HG03432 (cell line): ENCODE measurements around the gene TCF25.
"Not testable (repeated sequence)": the region's sequence is repeated elsewhere in the genome, so short reads cannot be mapped to it uniquely, and the experiment has no call there.

ENCODE experiments used
- ATAC-seq: cut with Tn5 transposase; IDR thresholded peaks from one replicate; pipeline ENCODE4 v1.9.1; 2021; ENCODE audit warnings: mild to moderate bottlenecking, moderate library complexity; ENCODE audit not compliant: unreplicated experiment

TCF25 gene

DNA sequence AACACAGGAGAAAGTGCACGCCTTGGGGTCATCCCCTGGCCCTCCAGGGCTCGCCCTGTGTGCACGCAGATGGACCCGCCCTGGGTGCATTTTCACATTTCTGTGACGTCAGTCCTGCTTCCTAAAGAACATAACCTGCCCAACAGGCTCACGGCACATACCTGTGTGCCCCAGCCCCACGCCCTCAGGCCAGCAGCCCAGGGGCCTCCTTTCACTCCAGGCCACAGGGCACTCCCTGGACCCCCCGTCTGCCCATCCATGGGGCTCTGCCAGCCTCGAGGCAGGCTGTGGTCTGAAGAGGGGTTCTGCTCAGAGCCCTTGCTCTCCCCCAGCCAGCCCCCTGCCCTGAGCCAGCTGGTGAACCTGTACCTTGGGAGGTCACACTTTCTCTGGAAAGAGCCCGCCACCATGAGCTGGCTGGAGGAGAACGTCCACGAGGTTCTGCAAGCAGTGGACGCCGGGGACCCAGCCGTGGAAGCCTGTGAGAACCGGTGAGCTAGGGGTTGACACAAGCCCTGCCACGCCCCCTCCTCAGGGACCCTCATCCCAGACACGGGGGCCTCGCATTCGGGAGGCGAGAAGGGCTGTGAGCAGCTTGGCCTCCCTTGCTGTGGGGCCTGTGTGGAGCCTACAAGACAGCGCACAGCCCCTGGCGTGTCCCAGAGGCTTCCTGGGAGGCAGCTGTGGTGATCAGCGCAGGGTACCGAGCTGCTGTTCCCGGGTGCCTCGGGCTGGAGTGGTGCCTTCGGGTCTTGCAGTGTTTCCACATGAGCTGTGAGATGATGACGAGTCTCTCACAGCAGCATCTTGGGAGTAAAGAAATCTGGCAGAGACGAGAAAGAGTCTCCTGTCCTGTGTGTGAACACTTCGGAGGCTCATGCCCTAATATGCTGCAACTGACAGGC is 31.5 kb downstream of the TCF25 start:
- no peak for ATAC-seq

DNA sequence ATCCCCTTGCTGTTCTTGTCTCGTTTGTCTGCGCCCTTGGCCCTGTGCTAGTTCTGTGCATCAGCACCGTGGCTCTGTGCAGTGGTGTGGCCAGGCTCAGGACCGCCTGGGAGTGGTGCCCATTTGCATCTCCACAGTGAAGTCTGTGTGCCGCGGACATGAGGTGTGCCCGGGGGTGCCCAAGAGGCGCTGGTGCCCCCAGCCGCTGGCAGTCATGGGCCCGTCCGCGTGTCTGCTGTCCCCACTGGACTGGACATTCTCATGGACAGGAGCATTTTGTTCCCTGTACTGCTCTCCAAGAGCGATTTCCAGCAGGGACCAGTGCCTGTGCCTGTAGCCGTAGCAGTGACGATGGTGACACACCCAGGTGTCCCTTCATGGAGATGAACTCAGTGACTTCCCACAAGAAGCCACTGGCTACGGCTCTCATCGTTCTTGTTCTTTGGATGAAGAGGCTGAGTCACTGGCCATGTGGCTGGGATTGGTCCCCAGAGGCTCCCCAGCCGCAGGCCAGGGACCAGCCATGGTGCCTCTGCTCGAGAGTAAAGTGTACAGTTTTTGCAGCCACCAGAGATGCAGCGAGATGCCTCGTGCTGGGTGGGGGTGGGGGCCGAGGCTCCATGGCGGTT is 32.2 kb downstream of the TCF25 start:
- ATAC-seq, result no peak

DNA sequence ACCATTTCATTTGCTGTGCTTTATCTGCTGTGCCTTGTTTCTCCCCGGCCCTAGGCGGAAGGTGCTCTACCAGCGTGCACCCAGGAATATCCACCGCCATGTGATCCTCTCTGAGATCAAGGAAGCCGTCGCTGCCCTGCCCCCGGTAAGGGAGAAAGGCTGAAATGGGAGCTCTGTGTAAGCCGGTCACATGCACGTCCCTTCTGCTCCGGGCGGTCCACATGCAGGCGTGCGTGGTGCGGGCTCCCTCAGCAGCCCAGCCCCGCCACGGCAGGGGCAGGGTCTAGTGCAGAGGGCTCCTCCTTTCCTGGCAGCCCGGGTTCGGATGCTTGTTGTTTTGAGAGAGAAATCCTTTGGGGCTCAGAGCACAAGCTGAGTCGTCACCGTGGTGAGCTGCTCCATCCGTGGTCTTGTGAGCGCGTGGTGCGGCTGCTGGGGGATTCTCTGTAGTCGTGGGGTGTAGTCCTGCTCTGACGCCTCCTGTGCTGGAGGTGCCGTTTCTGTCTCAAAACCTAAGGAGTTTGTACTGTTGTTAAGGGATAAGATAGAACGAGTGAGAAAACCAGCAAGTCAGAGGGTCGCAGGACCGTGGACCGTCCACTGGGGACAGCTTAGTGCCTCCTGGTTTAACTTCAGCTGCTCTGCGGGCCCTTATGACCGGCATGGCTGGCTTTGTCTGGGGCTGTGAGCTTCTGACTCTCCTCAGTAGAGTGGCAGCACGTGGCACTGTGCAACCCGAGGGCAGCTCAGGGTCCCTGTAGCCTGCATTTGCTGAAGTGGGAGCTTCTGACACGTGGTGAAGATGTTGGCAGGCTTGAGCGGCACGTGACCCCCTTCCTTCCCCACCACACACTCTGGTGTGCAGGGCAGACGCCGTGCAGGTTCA is 33.0 kb downstream of the TCF25 start:
- no peak for ATAC-seq

DNA sequence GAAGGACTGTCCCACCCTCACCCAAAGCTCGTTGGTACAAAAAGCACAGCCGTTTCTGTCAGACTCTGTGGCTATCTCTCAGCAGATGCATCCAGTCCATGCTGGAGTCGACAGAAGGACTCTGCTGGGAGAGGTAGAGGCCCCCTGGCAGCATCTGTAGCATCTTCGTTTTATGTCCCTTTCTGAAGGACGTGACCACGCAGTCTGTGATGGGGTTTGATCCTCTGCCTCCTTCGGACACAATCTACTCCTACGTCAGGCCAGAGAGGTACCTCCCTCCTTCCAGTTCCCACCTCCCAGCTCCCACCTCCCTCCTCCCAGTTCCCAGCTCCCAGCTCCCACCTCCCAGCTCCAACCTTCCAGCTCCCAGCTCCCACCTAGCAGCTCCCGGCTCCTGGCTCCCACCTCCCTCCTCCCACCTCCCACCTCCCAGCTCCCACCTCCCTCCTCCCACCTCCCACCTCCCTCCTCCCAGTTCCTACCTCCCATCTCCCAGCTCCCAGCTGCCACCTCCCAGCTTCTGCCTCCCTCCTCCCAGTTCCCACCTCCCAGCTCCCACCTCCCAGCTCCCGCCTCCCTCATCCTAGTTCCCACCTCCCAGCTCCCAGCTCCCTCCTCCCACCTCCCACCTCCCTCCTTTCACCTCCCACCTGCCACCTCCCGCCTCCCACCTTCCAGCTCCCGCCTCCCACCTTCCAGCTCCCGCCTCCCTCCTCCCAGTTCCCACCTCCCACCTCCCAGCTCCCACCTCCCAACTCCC is 33.8 kb downstream of the TCF25 start:
- ATAC-seq, result no peak

DNA sequence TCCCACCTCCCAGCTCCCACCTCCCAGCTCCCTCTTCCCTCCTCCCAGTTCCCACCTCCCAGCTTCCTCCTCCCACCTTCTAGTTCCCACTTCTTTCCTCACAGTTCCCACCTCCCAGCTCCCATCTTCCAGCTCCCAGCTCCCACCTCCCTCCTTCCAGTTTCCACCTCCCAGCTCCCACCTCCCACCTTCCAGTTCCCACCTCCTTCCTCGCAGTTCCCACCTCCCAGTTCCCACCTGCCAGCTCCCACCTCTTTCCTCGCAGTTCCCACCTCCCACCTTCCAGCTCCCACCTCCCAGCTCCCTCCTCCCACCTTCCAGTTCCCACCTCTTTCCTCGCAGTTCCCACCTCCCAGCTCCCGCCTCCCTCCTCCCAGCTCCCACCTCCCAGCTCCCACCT is 34.8 kb downstream of the TCF25 start:
- no peak for ATAC-seq

DNA sequence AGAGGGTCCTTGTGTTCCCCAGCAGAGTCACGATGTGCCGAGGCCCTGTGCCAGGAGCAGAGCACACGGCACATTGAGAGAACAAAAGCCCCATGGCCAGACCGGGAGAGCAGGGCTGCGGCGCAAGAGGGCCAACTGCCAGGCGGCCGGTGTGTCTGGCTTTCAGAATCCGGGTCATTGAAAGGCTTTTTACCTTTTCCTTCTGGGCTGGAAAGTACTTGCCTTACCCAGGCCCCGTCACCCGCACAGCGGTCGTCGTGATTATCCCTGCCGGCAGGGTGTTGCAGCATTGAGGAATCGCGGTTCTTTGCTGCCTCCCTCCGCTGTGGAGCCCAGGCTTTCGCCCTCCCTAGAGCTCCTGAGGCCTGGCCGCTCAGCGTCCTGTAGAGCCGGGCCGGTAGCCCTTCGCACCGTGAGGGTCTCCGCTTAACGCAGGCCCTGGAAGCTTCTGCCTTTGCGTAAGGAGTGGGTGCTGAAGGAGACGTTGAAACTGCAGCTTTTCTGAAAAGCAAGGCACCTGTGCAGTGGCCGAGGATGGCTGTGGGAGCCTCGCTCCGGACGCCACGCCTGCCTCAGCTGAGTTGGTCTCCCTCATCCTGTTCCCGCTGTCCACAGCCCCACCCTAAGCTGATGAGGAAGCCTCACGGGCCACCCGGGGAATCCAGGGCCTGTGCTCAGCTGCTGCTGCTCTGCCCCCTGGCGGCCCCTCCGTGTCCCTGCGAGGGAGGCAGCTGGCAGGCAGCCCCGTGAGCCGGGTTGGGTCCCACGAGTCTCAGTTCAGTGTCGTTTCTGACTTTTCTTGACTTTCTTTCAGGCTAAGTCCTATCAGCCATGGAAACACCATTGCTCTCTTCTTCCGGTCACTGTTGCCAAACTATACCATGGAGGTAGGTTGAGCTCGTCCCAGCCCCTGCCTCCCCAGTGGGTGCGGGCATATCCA is 36.7 kb downstream of the TCF25 start:
- no peak for ATAC-seq

DNA sequence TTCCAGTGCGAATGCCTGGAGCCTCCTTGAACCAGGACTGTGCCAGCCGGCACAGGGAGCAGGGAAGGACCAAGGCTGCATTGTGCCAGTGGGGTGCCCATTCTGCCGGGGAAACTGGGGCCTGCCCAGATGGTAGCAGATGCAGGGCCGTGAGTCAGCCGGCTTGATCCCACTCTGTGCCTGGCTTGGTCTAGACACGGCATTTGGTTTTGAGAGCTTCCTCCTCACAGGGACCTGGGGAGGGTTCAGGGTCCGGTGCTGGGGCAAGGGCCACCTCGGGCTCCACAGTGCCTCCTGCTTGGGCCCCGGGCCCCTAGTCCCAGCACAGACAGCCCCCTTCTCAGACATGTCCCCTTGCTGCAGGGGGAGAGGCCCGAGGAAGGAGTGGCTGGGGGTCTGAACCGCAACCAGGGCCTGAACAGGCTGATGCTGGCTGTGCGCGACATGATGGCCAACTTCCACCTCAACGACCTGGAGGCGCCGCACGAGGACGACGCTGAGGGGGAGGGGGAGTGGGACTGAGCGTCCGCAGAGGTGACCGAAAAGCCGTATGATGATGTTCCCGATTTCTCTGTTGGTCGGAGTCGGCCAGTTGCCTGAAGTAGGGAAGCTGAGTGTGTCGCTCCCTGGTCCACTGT is 37.4 kb downstream of the TCF25 start:
- no peak for ATAC-seq

DNA sequence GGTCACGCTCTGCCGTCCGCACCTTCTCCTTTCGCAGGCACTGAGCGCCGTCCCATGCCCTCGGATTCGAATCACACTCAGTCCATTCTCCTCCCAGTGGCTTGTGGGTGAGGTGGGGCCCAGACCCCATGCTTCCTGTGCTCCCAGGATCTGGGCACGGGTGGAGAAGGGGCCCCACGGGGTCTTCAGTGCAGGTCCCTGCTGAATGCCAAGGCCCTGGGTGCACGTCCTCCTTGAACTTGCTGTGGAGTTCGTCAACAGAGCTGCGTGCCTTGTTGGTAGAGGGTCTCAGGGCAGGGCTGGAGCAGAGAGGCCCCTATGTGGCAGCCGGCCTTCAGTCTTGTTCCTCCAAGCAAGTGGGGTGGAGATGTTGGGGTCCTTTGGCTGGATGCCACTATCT is 38.0 kb downstream of the TCF25 start:
- no peak for ATAC-seq

DNA sequence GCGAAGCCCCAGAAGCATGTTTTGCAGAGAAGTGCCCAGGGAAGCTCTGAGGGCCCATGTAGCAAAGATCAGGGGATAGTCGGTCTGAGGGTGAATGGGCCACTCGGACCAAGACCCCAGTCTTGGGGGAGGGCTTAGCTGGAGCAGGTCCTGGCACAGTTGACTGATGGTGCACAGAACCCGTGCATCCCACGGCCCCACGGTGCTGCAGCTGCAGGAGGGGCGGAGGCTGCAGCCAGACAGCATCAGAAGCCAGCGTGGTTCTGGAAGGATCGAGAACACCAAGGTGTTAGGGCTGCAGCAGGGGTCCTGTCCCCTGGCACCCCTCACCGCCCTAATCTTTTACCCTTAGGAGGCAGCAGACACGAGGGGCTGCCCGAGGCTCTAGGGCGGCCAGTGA is 38.8 kb downstream of the TCF25 start:
- ATAC-seq, result no peak

DNA sequence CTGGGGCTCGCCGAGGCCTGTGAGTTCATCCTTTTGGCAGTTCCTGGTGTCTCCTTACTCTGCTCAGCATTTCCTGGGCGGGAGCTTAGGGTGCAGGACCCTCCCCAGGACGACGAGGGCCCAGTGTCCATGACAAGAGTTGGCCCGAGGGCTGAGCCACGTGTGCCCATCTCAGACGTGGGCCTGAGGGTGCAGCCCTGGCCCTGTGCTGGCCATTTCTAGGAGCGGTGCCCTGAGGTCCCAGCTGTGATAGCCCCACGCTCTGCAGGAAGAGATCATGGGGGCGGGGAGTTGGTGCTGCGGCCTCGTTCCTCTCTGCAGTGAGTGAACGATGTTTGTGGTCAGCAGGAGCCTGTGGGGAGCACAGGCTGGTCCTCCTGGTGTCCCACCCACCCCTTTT is 39.2 kb downstream of the TCF25 start:
- ATAC-seq, result no peak

DNA sequence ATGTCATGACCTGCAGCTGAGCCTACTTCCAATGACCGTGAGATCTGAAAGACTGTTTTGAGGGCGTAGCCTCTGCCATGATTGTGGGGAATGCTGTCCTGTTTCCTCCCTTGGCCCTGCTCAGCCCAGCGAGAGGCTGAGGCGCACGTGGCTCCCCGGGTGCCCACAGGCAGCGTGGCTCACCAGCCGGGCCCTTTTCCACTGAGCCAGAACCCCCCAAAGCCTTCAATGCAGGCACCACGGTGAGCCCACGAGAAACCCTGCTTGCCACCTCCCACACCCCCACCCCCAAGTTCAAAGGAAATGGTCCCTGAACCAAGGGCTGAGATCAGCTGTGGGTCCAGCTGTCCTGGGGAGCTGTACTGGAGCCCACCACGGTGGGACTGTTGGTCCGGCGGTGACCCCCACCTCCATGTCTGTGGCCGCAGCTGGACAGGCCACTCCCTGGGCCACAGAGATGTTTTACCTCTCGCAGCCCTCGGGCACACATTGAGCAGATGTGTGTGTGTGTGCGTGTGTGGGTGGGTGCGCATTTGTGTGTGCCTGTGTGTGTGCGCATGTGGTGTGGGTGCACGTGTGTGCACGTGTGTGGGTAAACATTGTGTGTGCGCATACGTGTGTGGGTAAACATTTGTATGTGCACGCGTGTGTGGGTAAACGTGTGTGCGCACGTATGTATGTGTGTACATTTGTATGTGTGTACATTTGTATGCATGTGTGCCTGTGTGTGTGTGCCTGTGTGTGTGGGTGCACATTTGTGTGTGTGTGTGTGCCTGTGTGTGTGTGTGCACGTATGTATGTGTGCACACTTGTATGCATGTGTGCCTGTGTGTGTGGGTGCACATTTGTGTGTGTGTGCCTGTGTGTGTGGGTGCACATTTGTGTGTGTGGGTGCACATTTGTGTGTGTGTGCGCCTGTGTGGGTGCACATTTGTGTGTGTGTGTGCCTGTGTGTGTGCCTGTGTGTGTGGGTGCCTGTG is 40.3 kb downstream of the TCF25 start:
- no peak for ATAC-seq

DNA sequence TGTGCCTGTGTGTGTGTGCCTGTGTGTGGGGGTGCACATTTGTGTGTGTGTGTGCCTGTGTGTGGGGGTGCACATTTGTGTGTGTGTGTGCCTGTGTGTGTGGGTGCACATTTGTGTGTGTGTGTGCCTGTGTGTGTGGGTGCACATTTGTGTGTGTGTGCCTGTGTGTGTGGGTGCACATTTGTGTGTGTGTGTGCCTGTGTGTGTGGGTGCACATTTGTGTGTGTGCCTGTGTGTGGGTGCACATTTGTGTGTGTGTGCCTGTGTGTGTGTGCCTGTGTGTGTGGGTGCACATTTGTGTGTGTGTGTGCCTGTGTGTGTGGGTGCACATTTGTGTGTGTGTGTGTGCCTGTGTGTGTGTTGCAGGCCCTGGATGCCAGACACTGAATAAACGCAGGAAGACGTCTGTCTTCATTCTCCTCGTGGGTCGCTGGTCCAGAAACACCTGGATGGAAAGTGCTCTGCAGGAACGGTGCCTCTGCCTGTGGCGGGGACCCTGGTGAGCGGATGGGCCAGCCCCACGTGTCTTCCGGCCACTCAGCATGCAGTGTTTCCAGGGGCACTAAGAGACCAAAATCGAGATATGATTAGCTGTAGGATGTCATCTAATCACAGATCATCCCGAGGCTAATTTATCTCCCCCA is 41.4 kb downstream of the TCF25 start:
- ATAC-seq, result not testable (repeated sequence)

DNA sequence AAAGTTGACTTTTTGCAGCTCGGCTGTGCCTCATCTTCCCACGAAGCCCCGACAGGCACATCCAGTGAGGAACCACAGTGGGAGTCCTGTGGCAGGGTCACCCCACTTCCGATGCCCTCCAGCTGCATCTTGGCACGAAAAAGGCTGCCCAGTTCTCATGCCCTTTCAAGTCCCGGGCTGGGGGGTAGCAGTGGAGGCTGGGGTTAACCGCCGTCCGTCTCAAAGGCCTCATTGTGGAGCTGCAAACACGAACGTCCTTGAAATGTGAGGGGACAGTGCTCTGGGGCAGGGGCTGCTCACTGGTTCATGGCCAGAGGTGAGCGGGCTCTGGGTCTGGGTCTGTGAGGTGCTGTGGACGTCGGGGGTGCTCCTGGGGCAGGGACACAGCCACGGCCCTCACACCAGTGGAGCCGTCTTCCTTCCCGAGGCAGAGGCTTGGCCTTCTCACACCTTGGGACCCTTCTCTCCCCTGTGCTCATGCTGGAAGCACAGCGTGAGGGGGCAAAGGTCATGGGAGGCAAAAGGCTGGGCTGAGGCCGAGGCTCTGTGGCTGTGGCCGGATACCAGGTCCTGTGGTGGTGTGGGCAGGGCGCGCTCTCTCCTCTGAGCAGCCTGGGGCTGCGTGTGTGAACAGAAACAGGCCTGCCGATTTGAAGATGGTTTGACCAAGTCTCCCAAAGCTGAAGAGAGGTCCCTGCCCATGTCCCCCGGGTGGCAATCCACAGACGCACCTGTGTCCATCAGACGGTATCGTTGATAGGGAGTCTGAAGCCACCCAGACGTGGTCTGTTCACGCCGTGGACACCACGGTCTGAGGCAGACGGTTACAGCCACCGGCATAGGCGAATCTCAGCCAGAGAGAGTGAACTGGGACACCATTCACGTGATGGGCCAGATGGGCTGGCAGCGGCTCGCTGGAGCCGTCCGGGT is 42.2 kb downstream of the TCF25 start:
- no peak for ATAC-seq

DNA sequence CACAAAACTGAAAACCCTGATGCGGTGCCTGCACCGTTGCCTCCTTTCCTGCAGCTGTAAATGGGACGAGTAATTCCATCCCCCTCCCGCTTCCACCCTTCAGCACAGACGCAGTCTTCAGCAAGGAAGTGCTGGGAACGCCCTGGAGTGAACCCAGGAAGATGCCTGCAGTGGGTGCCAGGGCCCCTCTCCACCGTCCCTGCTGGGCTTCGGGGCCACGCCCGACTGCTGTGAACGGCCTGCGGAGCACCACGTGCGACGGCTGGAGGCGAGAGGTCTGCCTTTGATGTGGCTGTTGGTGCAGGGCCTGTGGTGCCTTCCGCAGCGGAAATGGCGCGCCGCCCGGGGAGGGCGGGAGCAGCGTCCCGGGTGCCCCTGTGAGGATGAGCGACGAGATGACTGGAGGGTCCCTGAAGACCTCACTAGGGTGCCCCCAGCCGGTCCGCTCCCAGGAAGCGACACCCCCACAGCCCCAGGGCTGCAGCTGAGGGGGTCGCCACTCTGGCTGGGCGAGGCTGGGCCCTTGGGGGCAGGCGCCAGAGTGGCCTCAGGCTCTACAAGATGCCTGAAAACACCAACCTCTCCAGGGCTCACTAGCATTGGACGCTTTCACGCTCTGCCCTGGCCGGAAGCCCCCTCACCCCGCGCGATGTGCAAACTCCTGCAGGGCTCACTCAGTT is 44.5 kb downstream of the TCF25 start:
- ATAC-seq, result peak; percentile 72

DNA sequence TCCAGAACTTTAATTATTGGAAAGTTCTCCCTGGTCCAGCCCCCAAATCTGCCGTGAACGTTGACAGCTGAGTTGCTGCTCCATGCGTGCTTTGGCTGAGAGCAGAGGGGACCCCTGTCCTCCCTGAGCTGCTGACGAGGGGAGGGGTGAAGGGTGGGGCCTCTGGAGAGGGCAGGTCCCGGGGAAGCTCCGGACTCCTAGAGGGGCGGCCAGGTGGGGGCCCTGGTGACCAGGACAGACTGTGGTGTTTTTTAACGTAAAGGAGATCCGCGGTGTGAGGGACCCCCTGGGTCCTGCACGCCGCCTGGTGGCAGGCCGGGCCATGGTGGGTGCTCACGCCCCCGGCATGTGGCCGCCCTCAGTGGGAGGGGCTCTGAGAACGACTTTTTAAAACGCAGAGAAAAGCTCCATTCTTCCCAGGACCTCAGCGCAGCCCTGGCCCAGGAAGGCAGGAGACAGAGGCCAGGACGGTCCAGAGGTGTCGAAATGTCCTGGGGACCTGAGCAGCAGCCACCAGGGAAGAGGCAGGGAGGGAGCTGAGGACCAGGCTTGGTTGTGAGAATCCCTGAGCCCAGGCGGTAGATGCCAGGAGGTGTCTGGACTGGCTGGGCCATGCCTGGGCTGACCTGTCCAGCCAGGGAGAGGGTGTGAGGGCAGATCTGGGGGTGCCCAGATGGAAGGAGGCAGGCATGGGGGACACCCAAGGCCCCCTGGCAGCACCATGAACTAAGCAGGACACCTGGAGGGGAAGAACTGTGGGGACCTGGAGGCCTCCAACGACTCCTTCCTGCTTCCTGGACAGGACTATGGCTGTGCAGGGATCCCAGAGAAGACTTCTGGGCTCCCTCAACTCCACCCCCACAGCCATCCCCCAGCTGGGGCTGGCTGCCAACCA is 45.3 kb downstream of the TCF25 start, which contains the start of gene MC1R:
MC1R (plus strand) TSS at position 410 of the 895 bp plus-strand sequence; CDS start at position 807, 397 bp downstream.
- no peak for ATAC-seq
